Caco-2 (cell line): ENCODE data around the gene HIVEP2. TPM values are rescaled to one million over a fixed set of nuclear protein-coding genes. Genes with fewer than 3 reads are reported as not detected.

Source experiments
- BruUV-seq: library from RNA; stranded (reverse); fragments of 400-500 nt; replicated peaks from 2 replicates; lab custom pipeline; 2021; lab: Mats Ljungman, UMichigan
- CTCF ChIA-PET: fragments of 300-600 bp; sonication (Branson Sonifier 250); formaldehyde crosslinking; loops from one replicate; lab custom pipeline; 2022; ENCODE audit warnings: antibody characterized with exemption; lab: Charles Lee
- POLR2A ChIA-PET: fragments of 300-600 bp; sonication (Branson Sonifier 250); formaldehyde crosslinking; loops from one replicate; lab custom pipeline; 2022; ENCODE audit warnings: antibody characterized with exemption; lab: Charles Lee
- DNase-seq, 2 experiments: peaks; one replicate each; pipeline versions ENCODE4 v3.0.0 to v3.0.0-alpha.2; 2020 to 2022
- H3K27me3 ChIP-seq: replicated peaks from 2 replicates; pipeline ENCODE4 v1.6.0; 2011; ENCODE audit warnings: low read length; ENCODE audit not compliant: control insufficient read depth, insufficient read depth
- H3K36me3 ChIP-seq: 2 replicates; pipeline ENCODE4 v1.5.1; 2011; ENCODE audit warnings: low read length; ENCODE audit not compliant: control insufficient read depth, insufficient read depth
- H3K4me1 ChIP-seq: fragments of 250-450 bp; sonication (Bioruptor Pico); 2 replicates; pipeline ENCODE4 v1.5.1; 2020; ENCODE audit warnings: mild to moderate bottlenecking
- H3K4me3 ChIP-seq: 2 replicates; pipeline ENCODE4 v1.5.1; 2011; ENCODE audit warnings: low read depth, mild to moderate bottlenecking, control low read depth, low read length
- H3K9me3 ChIP-seq: fragments of 250-450 bp; sonication (Bioruptor Pico); 2 replicates; pipeline ENCODE4 v1.5.1; 2020; ENCODE audit warnings: mild to moderate bottlenecking, moderate library complexity
- H3K27ac Mint-ChIP-seq: one replicate; pipeline ENCODE4 v1.8.0; 2022; ENCODE audit warnings: mixed read lengths; ENCODE audit not compliant: unreplicated experiment
- H3K27me3 Mint-ChIP-seq: one replicate; pipeline ENCODE4 v1.8.0; 2022; ENCODE audit warnings: mixed read lengths; ENCODE audit not compliant: insufficient read depth, unreplicated experiment
- H3K36me3 Mint-ChIP-seq: one replicate; pipeline ENCODE4 v1.8.0; 2022; ENCODE audit warnings: mild to moderate bottlenecking, mixed read lengths; ENCODE audit not compliant: insufficient read depth, unreplicated experiment
- H3K4me1 Mint-ChIP-seq: one replicate; pipeline ENCODE4 v1.8.0; 2022; ENCODE audit warnings: low read depth, mixed read lengths; ENCODE audit not compliant: unreplicated experiment
- H3K4me3 Mint-ChIP-seq: one replicate; pipeline ENCODE4 v1.8.0; 2022; ENCODE audit warnings: mild to moderate bottlenecking, moderate library complexity, mixed read lengths; ENCODE audit not compliant: unreplicated experiment
- H3K9me3 Mint-ChIP-seq: one replicate; pipeline ENCODE4 v1.8.0; 2022; ENCODE audit warnings: mixed read lengths; ENCODE audit not compliant: unreplicated experiment
- CTCF ChIP-seq, 2 experiments: fragments of 200-600 bp in 1 of 2; IDR thresholded peaks; 1 replicate in 1 of 2; 2 replicates in 1 of 2; pipeline versions ENCODE4 v1.5.1 to v1.8.0; 2011 to 2022; ENCODE audit warnings: antibody characterized with exemption in 1 of 2, control low read depth in 1 of 2, inconsistent platforms in 1 of 2, low read depth in 1 of 2, low read length in 1 of 2, mild to moderate bottlenecking in 1 of 2, moderate library complexity in 1 of 2; ENCODE audit not compliant: insufficient read depth in 1 of 2, severe bottlenecking in 1 of 2, unreplicated experiment in 1 of 2
- intact Hi-C: fragments of 100-400 bp; cut with micrococcal nuclease; formaldehyde crosslinking; loops from one replicate; pipeline ENCODE4 v1.10.0; 2022; ENCODE audit not compliant: unreplicated experiment
- total RNA-seq: library from RNA; stranded (reverse); gene quantifications from 2 replicates; pipeline ENCODE4 v1.2.3, GENCODE V29; 2022

Gene HIVEP2
- total RNA-seq, 1 experiment from 2014 or later: 1.0 TPM

GRCh38 chr6:142987490-142987889, 42.5 kb upstream of the HIVEP2 start:
- Mint-ChIP-seq H3K36me3 (no peaks in the 10 kb centered on the region), H3K27me3 (peaks cover 10% of the 10 kb centered on the region), H3K27ac (no peak overlapping the region), H3K4me3 (no peak overlapping the region), H3K9me3 (peaks cover under 1% of the 10 kb centered on the region), H3K4me1 (no peaks in the 10 kb centered on the region)
- Histone ChIP-seq H3K36me3 (no peaks in the 10 kb centered on the region), H3K27me3 (no peaks in the 10 kb centered on the region), H3K9me3 (no peaks in the 10 kb centered on the region), H3K4me3 (no peak overlapping the region), H3K4me1 (no peaks in the 10 kb centered on the region)
- no peak for DNase-seq
- intact Hi-C loops: no loop called here
- ChIA-PET CTCF (no interaction called here), POLR2A (no interaction called here)
- BruUV-seq: no TSS peak
- no peak for TF ChIP-seq CTCF (IDR thresholded peaks at IDR 0.05; ENCODE audit: insufficient read depth in 1 of 2, low read depth in 1 of 2, low read length in 1 of 2, severe bottlenecking in 1 of 2, unreplicated experiment in 1 of 2)

- Histone ChIP-seq H3K27me3 (no peaks in the 10 kb centered on the region), H3K4me3 (no peak overlapping the region), H3K4me1 (no peaks in the 10 kb centered on the region), H3K36me3 (no peaks in the 10 kb centered on the region), H3K9me3 (no peaks in the 10 kb centered on the region)
- Mint-ChIP-seq H3K9me3 (peaks cover 21% of the 10 kb centered on the region), H3K4me3 (no peak overlapping the region), H3K27me3 (peaks cover 12% of the 10 kb centered on the region), H3K36me3 (no peaks in the 10 kb centered on the region), H3K4me1 (no peaks in the 10 kb centered on the region), H3K27ac (no peak overlapping the region)
- BruUV-seq: no TSS peak
- CTCF ChIA-PET: no interaction called here
- DNase-seq: no peak
- intact Hi-C loops: no loop called here
- POLR2A ChIA-PET: no interaction called here
- TF ChIP-seq CTCF (IDR thresholded peaks at IDR 0.05; ENCODE audit: insufficient read depth in 1 of 2, low read depth in 1 of 2, low read length in 1 of 2, severe bottlenecking in 1 of 2, unreplicated experiment in 1 of 2): no peak
Observed at GRCh38 chr6:142985281-142985680, 40.3 kb upstream of the HIVEP2 start.

DNA sequence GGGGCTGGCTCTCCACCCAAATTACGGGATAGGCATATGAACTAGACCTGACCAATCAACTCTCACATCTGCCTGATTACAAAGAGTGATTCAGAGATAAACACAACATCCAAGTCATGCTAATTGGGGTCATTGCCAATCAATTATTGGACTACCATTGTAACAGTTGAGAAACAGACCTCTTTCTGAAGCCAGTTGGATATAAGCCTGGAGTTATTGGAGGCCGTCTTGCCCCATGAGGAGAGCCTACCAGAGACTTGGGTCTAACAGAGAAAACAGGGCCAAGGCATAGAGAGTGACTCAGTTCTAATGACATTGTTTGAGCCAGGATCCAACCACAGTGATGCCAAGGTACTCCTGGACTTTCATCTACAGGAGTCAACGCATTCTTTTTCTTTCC, 39.4 kb upstream of the HIVEP2 start:
- peaks cover 25% of the 10 kb centered on the region for H3K9me3 Mint-ChIP-seq
- H3K4me1 Mint-ChIP-seq: no peaks in the 10 kb centered on the region

More for the DNA sequence above, 39.4 kb upstream of the HIVEP2 start:
- ChIA-PET POLR2A (no interaction called here), CTCF (no interaction called here)
- no peaks in the 10 kb centered on the region for H3K27me3 ChIP-seq
- no peak overlapping the region for H3K4me3 ChIP-seq
- no peak for DNase-seq
- no peaks in the 10 kb centered on the region for H3K9me3 ChIP-seq
- Mint-ChIP-seq H3K27ac (no peak overlapping the region), H3K36me3 (no peaks in the 10 kb centered on the region), H3K4me3 (no peak overlapping the region), H3K27me3 (peaks cover 14% of the 10 kb centered on the region)
- no peak for TF ChIP-seq CTCF (IDR thresholded peaks at IDR 0.05; ENCODE audit: insufficient read depth in 1 of 2, low read depth in 1 of 2, low read length in 1 of 2, severe bottlenecking in 1 of 2, unreplicated experiment in 1 of 2)
- no peaks in the 10 kb centered on the region for H3K4me1 ChIP-seq
- intact Hi-C loops: no loop called here
- H3K36me3 ChIP-seq: no peaks in the 10 kb centered on the region
- no TSS peak for BruUV-seq
